ENCODE results near the gene NDUFS7.
"Not testable (repeated sequence)": the region's sequence is repeated elsewhere in the genome, so short reads cannot be mapped to it uniquely, and the experiment has no call there.

Gene NDUFS7

GRCh38 chr19:1420085-1420484, 36.4 kb downstream of the NDUFS7 start:
- DNase-seq, result not testable (repeated sequence)

GRCh38 chr19:1420590-1420989, 36.9 kb downstream of the NDUFS7 start:
- no peak for DNase-seq

DNA sequence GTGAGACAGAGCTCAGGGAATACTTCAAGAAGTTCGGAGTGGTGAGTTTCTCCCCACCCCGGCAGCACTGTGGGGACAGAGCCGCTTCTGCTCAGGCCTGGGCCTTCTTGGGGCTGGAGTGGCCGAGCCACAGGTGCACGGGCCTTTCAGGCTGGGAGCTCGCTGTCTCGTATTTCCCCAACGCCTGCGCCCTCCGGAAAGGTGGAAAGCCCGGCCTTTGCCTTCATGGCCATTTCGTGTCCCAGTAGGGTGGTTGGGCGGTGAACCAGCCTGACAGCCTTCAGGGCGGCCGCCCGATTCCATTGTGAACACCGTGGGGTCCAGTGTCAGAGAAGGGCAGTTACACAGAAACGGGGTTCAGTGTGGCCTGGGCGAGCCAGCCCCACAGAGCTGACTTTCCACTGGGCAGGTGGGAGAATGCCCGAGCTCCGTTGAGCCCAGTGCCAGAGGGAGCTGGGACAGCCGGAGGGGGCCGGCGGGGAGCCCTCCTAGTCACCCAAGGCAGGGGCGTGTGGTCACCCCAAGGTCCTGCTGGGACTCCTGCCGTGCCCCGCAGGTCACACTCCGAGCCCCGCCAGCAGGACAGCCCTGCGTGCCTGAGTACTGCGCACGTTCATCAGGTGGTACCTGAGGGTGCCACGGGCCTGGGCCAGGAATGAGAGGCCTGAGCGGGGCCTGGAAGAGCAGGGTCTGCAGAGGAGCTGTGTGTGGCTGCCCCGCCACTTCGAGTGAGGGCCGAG, 37.7 kb downstream of the NDUFS7 start:
- no peak for DNase-seq

GRCh38 chr19:1421958-1422305, 38.2 kb downstream of the NDUFS7 start:
- DNase-seq, result no peak

GRCh38 chr19:1422360-1422759, 38.7 kb downstream of the NDUFS7 start:
- no peak for DNase-seq

DNA sequence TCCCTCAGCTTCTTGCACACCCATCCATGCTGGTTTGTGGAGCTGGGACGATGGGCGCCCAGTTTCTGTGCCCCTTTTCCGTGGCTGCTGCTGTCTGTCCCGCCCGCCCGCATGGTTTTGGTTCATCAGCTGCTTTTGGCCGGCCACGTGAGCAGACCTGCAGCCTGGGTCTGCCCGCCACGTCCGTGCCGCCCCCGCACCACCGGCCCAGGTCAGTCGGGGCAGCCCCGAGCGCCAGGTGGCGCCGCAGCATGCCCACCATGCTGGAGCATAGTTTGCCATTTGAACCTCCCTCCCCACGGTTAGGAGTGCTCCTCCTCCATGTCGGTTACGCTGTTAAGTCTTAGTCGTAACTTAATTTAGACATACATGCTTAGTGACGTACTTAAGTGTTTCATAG, 39.2 kb downstream of the NDUFS7 start:
- no peak for DNase-seq

- no peak for DNase-seq
These were observed 39.9 kb downstream of the NDUFS7 start for GRCh38 chr19:1423436-1424191.

- no peak for DNase-seq
These were observed 40.7 kb downstream of the NDUFS7 start for GRCh38 chr19:1424192-1424955.

DNA sequence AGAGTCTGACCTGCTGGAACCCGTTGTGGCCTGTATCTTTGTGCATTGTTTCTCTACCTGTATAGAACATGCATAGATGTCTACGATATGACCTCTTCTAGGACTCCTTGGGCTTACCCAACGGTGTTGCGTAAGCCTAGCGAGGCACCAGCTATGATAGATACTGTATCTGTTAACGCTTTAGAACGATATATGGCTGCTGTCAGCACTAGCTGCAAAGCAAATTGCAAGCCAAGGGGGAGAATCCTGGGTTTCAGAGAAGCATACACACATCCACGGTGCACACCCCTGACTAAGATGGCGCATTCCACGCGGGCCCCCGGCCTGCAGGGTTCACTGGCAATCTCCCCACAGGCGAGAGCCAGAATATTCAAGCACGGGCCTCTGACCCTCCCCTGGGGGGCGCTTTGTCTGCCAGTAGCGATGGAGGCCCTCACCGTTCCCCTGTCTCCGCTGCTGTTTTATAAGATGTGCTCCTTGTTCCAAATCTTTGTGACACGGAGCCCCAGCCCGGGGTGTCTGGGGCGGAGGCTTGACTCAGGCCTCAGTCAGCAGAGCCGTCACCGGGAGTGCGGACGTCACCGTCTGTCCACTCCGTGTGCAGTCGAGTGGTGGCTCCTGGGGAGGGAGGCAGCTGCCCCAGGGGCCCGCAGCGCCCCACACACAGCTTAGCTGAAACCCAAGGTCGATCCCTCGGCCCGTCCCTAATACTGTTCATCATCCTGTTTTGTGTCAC, 41.6 kb downstream of the NDUFS7 start:
- no peak for DNase-seq

- no peak for DNase-seq
These were observed 42.2 kb downstream of the NDUFS7 start for GRCh38 chr19:1425902-1426301.

DNA sequence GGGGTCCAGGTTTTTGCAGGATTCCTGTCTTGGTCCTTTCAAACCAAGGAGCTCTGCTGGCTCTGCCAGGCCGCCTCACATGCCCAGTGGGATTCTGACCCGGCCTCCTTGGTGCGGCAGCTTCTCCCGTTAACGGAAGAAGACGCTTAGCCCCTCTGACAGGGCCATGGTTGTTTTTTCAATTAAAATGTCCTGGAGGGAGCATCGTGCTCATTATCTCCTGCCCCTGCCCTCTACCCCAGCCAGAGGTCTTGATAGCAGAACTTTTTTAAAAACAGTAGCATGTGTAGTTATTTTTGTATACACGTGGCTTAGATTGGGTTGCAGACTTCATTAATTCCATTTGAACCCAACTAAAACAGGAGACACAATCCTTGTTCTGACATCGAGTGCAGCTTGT, 43.0 kb downstream of the NDUFS7 start:
- no peak for DNase-seq

DNA sequence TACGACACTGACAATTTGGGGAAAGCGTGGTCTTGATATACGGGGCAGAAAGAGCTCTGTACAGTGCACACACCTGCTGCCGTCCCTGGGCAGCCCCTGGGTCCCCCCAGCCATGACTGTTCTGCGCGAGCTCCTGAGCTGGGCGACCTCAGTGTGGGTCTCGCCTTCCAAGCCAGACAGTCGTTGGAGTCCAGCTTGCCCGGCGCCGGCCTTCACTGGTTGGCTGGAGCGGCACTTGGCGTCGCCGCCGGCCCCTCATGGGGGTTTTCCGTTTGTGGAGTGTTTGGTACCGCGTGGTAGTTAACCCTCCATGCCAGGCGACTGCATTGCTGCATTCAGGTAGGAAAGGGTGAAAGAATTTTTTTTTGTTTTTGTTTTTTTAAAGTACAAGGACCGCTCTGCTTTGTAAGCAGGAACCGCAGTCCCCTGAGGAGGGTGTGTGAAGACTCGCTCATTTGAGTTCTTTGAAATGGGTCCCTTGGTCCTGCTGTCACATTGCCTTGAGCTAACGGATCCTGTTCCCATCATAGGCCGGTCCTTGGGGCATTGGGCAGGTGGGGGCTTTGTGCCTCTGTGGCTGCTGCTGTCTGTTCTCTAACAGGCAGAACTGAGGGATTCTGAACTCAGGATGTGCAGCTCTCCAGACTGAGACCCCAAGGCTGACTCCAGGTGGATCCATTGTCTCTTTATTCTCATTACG, 43.7 kb downstream of the NDUFS7 start:
- DNase-seq, result no peak

DNA sequence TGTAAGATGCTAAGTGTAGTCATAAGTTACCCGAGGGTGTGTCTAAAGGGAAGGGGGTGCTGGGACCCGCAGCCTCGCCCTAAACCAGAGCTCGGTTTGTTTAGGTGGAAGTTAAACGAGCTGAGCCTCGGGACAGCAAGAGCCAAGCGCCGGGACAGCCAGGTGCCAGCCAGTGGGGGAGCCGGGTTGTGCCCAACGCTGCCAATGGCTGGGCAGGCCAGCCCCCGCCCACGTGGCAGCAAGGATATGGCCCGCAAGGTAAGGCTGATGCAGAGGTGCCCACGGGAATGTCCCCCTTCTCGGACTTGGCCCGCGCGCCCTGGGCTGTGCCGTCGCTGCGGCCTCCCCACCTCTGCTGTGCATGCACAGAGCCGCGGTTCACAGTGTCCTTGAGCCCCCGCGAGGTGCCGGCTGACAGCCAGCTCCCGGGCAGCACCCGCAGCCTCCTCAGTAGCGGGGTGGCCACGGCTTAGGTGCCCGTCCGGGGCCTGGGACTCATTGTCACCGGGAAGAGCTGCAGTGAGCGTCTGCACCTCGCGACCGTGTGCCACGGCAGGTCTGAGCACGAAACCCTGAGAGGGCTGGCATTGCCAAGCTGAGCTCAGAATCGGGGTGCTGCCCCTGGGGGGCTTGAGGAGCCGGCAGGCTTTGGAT, 45.2 kb downstream of the NDUFS7 start:
- no peak for DNase-seq

DNA sequence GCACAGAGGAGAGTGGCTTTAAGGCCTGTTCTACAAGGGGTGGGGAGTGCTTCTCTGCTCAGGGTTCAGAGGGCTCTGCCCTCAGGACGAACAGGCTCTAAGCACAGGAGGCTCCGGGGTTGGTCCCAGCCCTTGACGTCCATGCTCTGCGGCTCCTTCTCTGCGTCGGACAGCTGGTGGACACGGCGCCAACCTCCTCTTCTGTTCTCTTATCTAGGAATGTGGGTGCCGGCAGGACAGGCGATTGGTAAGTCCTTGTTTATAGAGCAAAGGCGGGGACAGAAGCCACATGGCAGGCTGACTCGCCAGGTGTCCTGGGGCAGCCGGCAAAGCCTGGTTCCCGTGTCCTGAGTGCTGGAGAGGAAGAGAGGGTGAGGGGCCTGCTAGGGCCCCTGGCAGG, 46.0 kb downstream of the NDUFS7 start:
- DNase-seq, result no peak

DNA sequence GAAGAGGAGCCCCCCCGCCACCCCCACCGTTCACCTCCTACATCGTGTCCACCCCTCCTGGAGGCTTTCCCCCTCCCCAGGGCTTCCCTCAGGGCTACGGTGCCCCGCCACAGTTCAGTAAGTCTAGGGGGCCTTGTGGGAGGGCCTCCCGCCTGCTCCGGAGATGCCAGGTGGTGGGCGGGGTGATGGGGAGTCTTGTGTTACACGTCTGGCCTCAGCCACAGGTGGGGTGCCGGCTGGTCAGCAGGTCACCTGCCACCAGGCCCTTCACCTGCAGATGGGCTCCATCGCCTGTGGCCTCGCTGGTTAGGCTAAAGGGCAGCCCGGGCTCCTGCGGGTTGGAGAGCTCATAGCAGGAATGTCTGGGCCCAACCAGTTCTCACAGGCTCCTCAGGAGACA, 46.5 kb downstream of the NDUFS7 start:
- DNase-seq, result no peak

DNA sequence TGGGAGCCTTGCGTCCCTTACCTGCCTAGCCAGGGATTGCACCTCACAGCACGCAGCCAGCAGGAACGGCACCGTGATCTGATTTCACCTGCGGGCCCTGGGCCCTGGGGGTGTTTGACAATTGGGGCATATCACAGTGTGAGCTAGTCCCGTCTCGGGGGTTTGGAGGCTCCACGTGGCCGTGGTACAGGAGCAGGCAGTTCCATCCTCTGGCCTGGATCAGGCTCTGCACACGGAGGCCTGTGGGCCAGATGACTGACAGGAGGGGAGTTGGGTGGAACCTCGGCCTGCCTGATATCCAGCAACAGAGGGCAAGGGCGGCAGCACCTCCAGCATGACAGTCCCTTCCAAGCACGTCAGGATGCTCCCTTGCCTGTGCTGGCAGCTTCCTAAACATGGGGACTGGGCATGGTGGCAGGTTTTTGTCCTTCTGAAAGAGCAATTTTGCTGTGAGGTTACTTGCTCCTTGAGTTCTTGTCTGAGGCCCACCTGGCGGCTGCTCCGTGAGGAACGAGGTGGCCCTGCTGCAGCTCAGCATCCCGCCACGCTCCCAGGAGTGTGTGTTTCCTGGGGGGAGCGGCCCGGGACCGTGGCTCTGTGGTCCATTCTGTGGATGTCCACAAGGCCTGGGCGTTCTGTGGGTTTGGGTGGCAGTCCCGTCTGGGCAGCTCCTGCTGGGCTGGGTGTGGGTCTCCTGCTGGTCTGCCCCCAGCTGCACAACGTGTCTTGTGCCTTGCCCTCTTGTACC, 48.2 kb downstream of the NDUFS7 start:
- no peak for DNase-seq

- no peak for DNase-seq
These were observed 48.8 kb downstream of the NDUFS7 start for GRCh38 chr19:1432507-1432887.

DNA sequence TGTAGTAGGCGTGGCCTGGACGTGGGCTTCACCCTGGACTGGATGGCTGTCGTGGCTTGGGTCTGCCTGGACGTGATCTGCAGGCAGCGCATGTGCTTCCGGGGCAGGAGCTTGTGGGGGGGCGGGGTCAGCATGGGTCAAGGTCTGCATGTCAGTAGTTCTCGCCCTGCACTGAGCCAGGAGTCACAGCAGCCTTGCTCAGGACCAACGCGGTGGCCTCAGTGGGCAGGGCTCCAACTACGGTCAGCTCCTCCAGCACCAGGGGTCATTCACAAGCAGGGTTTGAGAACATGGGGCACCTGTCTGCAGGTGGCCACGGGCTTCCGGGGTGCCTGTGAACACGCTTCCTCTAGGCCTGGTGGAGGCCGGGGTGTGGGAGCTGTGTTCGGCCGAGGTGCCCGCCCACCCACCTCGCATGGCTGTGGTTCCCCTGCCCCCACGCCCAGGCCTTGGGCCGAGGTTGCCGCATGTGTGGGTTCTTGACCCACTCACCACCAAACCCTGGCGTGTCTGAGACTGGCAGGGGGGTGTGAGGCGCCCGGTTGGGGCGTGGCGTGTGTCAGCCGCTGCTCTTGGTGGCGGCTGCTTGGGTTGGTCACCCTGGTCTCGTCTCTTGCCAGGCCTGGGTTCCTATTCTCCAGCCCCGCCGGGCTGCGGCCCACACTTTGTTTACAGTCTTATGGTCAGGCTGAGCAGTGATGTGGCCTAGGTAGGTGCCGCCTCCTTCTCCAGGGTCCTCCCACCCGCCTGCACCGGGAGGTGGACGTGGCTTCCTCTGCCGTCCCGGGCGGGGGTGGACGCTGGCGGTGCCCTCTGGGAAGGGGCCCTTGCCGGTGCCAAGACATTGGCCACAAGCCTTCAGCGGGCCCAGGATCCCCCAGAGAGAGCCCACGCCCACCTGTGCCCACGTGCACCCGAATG, 49.7 kb downstream of the NDUFS7 start:
- DNase-seq, result no peak

- DNase-seq, result no peak
These were observed 50.3 kb downstream of the NDUFS7 start for GRCh38 chr19:1434040-1434366.

DNA sequence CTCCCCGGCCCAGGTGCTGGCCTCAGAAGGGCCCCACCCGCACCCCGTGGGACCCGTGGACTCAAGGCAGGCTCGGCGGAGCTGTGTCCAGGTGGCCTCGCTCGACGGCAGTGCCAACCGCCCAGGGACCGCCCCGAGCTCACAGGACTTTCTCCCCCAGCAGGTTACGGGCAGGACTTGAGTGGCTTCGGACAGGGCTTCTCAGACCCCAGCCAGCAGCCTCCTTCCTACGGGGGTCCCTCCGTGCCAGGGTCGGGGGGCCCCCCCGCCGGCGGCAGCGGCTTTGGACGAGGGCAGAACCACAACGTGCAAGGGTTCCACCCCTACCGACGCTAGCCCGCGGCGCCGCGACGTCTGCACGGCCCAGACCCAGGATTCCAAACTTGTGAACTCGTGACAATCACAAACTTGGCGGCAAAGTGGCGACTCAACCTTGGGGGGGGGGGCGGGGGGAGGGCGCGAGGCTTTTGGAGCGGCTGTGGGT, 50.9 kb downstream of the NDUFS7 start:
- DNase-seq, result no peak
